ES-I3 (cell line): ENCODE data around the gene CEP41.

ENCODE experiments used
- H3K36me3 ChIP-seq: 2 replicates; pipeline ENCODE4 v1.6.1; 2013; ENCODE audit warnings: mild to moderate bottlenecking, low read length, control low read depth, moderate library complexity; ENCODE audit not compliant: insufficient read depth
- H3K4me1 ChIP-seq: 2 replicates; pipeline ENCODE4 v1.6.1; 2013; ENCODE audit warnings: mild to moderate bottlenecking, control low read depth, low read length; ENCODE audit not compliant: insufficient read depth
- H3K9ac ChIP-seq: 2 replicates; pipeline ENCODE4 v1.6.1; 2013; ENCODE audit warnings: low read depth, mild to moderate bottlenecking, low read length, moderate library complexity
- H3K9me3 ChIP-seq: 2 replicates; pipeline ENCODE4 v1.6.1; 2013; ENCODE audit warnings: mild to moderate bottlenecking, low read length, moderate library complexity; ENCODE audit not compliant: control insufficient read depth, insufficient read depth

The CEP41 gene

GRCh38 chr7:130344271-130344866 lies 96.4 kb downstream of the CEP41 start, which contains the start of gene CPA5:
Gene CPA5 (plus strand): TSS chr7:130344816. CDS start chr7:130346486, 1,670 bp downstream.
- Histone ChIP-seq H3K9ac (no peak within 1 kb of the TSS), H3K4me1 (peaks cover 8% of the 10 kb centered on the region; the same call in 1 of the 2 replicates), H3K9me3 (no peaks in the 10 kb centered on the region), H3K36me3 (no peaks in the 10 kb centered on the region)
